Natural killer cell (primary cell): ENCODE measurements around the gene STYK1. TPM values are rescaled to one million over a fixed set of nuclear protein-coding genes. Genes with fewer than 3 reads are reported as not detected.
A peak's percentile ranks its signal among the peaks of the same experiment; 100 is the strongest.

Experiments used
- ATAC-seq, 3 donors: fragments of 150-1000 bp in 2 of 3; fragments of 200-7000 bp in 1 of 3; cut with Tn5 transposase; 1 replicate in 1 of 3; 2 replicates in 2 of 3; pipeline ENCODE4 v1.10.0; 2021; ENCODE audit warnings: mild to moderate bottlenecking in 2 of 3, moderate library complexity in 2 of 3
- DNase-seq, 2 donors: peaks; one replicate each; pipeline versions ENCODE4 v3.0.0 to v3.0.0-alpha.2; 2013 to 2021; ENCODE audit warnings: mixed read lengths in 1 of 2
- H3K27ac ChIP-seq: one replicate; pipeline ENCODE4 v1.5.1; 2013; ENCODE audit warnings: mild to moderate bottlenecking, low read length
- H3K27me3 ChIP-seq: one replicate; pipeline ENCODE4 v1.6.1; 2013; ENCODE audit warnings: low read length; ENCODE audit not compliant: control insufficient read depth, insufficient read depth
- H3K36me3 ChIP-seq: one replicate; pipeline ENCODE4 v1.6.1; 2013; ENCODE audit warnings: low read length; ENCODE audit not compliant: control insufficient read depth, insufficient read depth
- H3K4me1 ChIP-seq: one replicate; pipeline ENCODE4 v1.6.1; 2013; ENCODE audit warnings: low read length; ENCODE audit not compliant: control insufficient read depth, insufficient read depth
- H3K4me3 ChIP-seq: one replicate; pipeline ENCODE4 v1.5.1; 2013; ENCODE audit warnings: low read length
- H3K9me3 ChIP-seq: one replicate; pipeline ENCODE4 v1.6.1; 2013; ENCODE audit warnings: low read length; ENCODE audit not compliant: control insufficient read depth, insufficient read depth
- H3K27ac Mint-ChIP-seq, 2 donors: one replicate each; pipeline ENCODE4 v1.8.0; 2022; ENCODE audit warnings: mild to moderate bottlenecking in 2 of 2, mixed read lengths in 2 of 2, moderate library complexity in 1 of 2
- H3K27me3 Mint-ChIP-seq, 2 donors: one replicate each; pipeline ENCODE4 v1.8.0; 2022; ENCODE audit warnings: low read depth in 2 of 2, mixed read lengths in 2 of 2
- H3K36me3 Mint-ChIP-seq: one replicate; pipeline ENCODE4 v1.8.0; 2022; ENCODE audit warnings: mixed read lengths
- H3K4me1 Mint-ChIP-seq, 2 donors: one replicate each; pipeline ENCODE4 v1.8.0; 2022; ENCODE audit warnings: mixed read lengths in 2 of 2
- H3K4me3 Mint-ChIP-seq: one replicate; pipeline ENCODE4 v1.8.0; 2022; ENCODE audit warnings: mild to moderate bottlenecking, moderate library complexity, mixed read lengths
- H3K9me3 Mint-ChIP-seq, 2 donors: one replicate each; pipeline ENCODE4 v1.8.0; 2022; ENCODE audit warnings: mixed read lengths in 2 of 2
- WGBS: methylation state at CpG from one replicate; pipeline ENCODE4 v1.1.7; 2013; ENCODE audit warnings: missing lambda C conversion rate; ENCODE audit not compliant: insufficient coverage; 5-methylcytosine and 5-hydroxymethylcytosine counted together
- intact Hi-C: fragments of 100-400 bp; cut with micrococcal nuclease; formaldehyde crosslinking; loops from one replicate; pipeline ENCODE4 v1.14.2; 2022
- total RNA-seq, 4 donors: library from RNA; stranded (reverse); fragments of 120-200 nt in 1 of 4; gene quantifications; one replicate each; pipeline versions ENCODE4 v1.2.3 to v1.2.4, GENCODE V29; 2013 to 2022
- TF ChIP-seq, protein P1 (sequence below): fragments of 200-600 bp; IDR thresholded peaks from one replicate; pipeline ENCODE4 v1.8.0; 2022; ENCODE audit warnings: antibody characterized with exemption

Gene STYK1
- total RNA-seq, 3 donors from 2014 or later (not counting 1 experiment from before 2014, with no cell fraction given) = 2.0 to 2.6 (median 2.4) TPM

- Mint-ChIP-seq H3K27ac (peak overlapping the region in 1 of 2 donors; percentile 60), H3K9me3 (no peaks in the 10 kb centered on the region), H3K4me1 (peaks cover 0 to 8% of the 10 kb centered on the region in 2 donors), H3K4me3 (no peak overlapping the region), H3K27me3 (peaks cover 2 to 11% of the 10 kb centered on the region in 2 donors), H3K36me3 (no peaks in the 10 kb centered on the region)
- Histone ChIP-seq H3K36me3 (peaks cover 2% of the 10 kb centered on the region), H3K4me3 (no peak overlapping the region), H3K4me1 (no peaks in the 10 kb centered on the region), H3K27ac (no peak overlapping the region), H3K27me3 (no peaks in the 10 kb centered on the region), H3K9me3 (no peaks in the 10 kb centered on the region)
- intact Hi-C loops = no loop called here
- DNase-seq (peak in 1 of 2 donors; percentile 23), ATAC-seq (peak in 2 of 3 donors; percentile 42 to 44)
- WGBS = 40% methylated on average over 3 of the region's 3 CpGs
- TF ChIP-seq, protein P1, sequence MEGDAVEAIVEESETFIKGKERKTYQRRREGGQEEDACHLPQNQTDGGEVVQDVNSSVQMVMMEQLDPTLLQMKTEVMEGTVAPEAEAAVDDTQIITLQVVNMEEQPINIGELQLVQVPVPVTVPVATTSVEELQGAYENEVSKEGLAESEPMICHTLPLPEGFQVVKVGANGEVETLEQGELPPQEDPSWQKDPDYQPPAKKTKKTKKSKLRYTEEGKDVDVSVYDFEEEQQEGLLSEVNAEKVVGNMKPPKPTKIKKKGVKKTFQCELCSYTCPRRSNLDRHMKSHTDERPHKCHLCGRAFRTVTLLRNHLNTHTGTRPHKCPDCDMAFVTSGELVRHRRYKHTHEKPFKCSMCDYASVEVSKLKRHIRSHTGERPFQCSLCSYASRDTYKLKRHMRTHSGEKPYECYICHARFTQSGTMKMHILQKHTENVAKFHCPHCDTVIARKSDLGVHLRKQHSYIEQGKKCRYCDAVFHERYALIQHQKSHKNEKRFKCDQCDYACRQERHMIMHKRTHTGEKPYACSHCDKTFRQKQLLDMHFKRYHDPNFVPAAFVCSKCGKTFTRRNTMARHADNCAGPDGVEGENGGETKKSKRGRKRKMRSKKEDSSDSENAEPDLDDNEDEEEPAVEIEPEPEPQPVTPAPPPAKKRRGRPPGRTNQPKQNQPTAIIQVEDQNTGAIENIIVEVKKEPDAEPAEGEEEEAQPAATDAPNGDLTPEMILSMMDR = no peak
Observed at GRCh38 chr12:10701131-10701681, 27.4 kb upstream of the STYK1 start.

DNA sequence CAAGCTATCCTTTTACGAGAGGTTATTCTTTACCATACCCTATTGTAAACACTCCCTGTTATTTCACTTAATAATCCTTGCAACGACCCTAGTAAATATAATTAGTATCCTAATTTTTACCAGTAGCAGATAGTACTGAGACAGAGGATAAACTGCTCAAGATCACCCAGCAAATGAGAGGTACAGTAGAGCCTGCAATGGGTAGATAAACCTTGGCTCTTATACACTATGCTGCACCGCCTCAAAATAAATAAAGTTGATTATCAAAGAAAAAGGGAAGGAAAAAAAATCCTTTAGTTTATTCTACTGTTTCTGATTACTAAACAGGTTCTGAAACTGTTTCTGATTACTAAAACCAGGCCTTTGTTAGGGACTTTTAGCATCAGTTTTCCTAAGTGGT, 26.7 kb upstream of the STYK1 start:
- intact Hi-C loops = no loop called here
- Mint-ChIP-seq H3K27ac (no peak overlapping the region), H3K9me3 (no peaks in the 10 kb centered on the region), H3K4me1 (peaks cover 0 to 8% of the 10 kb centered on the region in 2 donors), H3K4me3 (no peak overlapping the region), H3K27me3 (peaks cover 2 to 17% of the 10 kb centered on the region in 2 donors), H3K36me3 (no peaks in the 10 kb centered on the region)
- Histone ChIP-seq H3K36me3 (peaks cover 2% of the 10 kb centered on the region), H3K27me3 (no peaks in the 10 kb centered on the region), H3K4me3 (no peak overlapping the region), H3K4me1 (no peaks in the 10 kb centered on the region), H3K9me3 (no peaks in the 10 kb centered on the region), H3K27ac (no peak overlapping the region)
- WGBS = no CpG with 5 or more reads among the region's 3 CpGs
- DNase-seq (no peak), ATAC-seq (no peak)
- TF ChIP-seq, protein P1 = no peak

DNA sequence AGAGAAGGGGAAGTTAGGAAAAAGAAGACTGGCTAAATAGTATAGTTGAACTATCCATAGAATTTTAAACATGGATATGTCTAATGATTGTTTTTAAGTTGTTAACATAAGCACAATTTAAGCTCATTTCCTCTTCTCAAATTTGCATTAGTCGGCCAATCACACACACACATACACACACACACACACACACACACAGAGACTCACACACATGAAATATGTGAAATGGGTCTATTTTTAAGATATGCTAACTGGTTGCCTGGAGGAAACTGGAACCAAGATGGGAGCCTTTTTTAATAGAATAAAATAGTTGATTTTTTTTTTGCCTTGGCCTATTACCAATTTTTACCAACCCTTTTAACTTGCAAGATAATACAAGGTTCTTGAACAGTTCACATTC, 24.0 kb upstream of the STYK1 start:
- H3K36me3 ChIP-seq = peaks cover 2% of the 10 kb centered on the region
- H3K36me3 Mint-ChIP-seq = peaks cover 8% of the 10 kb centered on the region

More for the DNA sequence above, 24.0 kb upstream of the STYK1 start:
- H3K9me3 ChIP-seq = no peaks in the 10 kb centered on the region
- WGBS = no CpG with 5 or more reads among the region's 1 CpG
- DNase-seq = no peak
- H3K4me1 ChIP-seq = no peaks in the 10 kb centered on the region
- no peak overlapping the region for H3K4me3 ChIP-seq
- H3K27me3 ChIP-seq = no peaks in the 10 kb centered on the region
- TF ChIP-seq, protein P1 = no peak
- H3K27ac ChIP-seq = no peak overlapping the region
- no peak for ATAC-seq
- Mint-ChIP-seq H3K4me3 (no peak overlapping the region), H3K4me1 (peaks cover 0 to 8% of the 10 kb centered on the region in 2 donors), H3K9me3 (no peaks in the 10 kb centered on the region), H3K27ac (no peak overlapping the region), H3K27me3 (peaks cover 2 to 33% of the 10 kb centered on the region in 2 donors)
- intact Hi-C loops = no loop called here
